ENCODE results near the gene TSPO2.

- no peak for TF ChIP-seq CTCF (conservative IDR thresholded peaks at IDR 0.05; ENCODE audit: low read length)
- no peak for TF ChIP-seq EZH2phosphoT487 (IDR thresholded peaks at IDR 0.05; ENCODE audit: borderline replicate concordance, low read depth, low read length)
Observed at GRCh38 chr6:41077536-41077935, 35.3 kb downstream of the TSPO2 start.
